Mucosa of rectum (tissue), 2 donors: ENCODE measurements around the gene DTNA.

Experiments
- H3K27ac ChIP-seq, 2 donors: one replicate each; pipeline ENCODE4 v1.7.0; 2013; ENCODE audit warnings: inconsistent platforms in 2 of 2, low read depth in 2 of 2, low read length in 2 of 2
- H3K27me3 ChIP-seq, 2 donors: one replicate each; pipeline ENCODE4 v1.7.0; 2013; ENCODE audit warnings: low read length in 2 of 2; ENCODE audit not compliant: control insufficient read depth in 2 of 2, insufficient read depth in 2 of 2
- H3K36me3 ChIP-seq, 2 donors: one replicate each; pipeline ENCODE4 v1.7.0; 2013; ENCODE audit warnings: low read length in 2 of 2; ENCODE audit not compliant: control insufficient read depth in 2 of 2, insufficient read depth in 2 of 2
- H3K4me1 ChIP-seq, 2 donors: one replicate each; pipeline ENCODE4 v1.7.0; 2013; ENCODE audit warnings: low read length in 2 of 2, mild to moderate bottlenecking in 1 of 2; ENCODE audit not compliant: control insufficient read depth in 2 of 2, insufficient read depth in 2 of 2
- H3K4me3 ChIP-seq, 2 donors: one replicate each; pipeline ENCODE4 v1.7.0; 2013; ENCODE audit warnings: low read length in 2 of 2
- H3K9ac ChIP-seq, 2 donors: one replicate each; pipeline ENCODE4 v1.7.0; 2013; ENCODE audit warnings: low read length in 2 of 2, low read depth in 1 of 2, mild to moderate bottlenecking in 1 of 2
- H3K9me3 ChIP-seq, 2 donors: one replicate each; pipeline ENCODE4 v1.7.0; 2013; ENCODE audit warnings: low read length in 2 of 2; ENCODE audit not compliant: control insufficient read depth in 2 of 2
- donor health status: healthy.
- donor health status: Normal muscosa, but diverticular disease.

The DTNA gene

DNA sequence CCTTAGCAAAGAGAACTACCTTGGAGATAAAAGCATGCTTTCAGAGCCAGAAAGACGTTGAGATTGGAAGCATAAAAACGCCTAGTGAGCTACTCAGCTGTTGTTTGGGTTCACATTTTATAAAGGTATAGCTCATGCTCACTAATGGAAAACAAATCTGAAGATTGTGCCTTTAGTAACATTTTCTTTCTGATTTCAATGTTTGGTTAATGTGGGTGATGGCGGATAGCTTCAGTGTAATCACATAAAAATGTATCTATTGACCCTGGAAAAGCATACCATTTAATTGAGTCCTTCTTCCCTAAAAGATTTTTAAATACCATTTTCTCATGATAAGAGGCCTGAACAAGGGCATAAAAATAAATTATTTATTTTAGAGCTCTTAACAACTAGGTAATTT lies 73.4 kb downstream of the DTNA start:
- Histone ChIP-seq H3K9ac (no peak overlapping the region), H3K27me3 (no peaks in the 10 kb centered on the region), H3K27ac (no peak overlapping the region), H3K4me3 (no peak overlapping the region), H3K4me1 (no peaks in the 10 kb centered on the region), H3K36me3 (no peaks in the 10 kb centered on the region), H3K9me3 (no peaks in the 10 kb centered on the region)

DNA sequence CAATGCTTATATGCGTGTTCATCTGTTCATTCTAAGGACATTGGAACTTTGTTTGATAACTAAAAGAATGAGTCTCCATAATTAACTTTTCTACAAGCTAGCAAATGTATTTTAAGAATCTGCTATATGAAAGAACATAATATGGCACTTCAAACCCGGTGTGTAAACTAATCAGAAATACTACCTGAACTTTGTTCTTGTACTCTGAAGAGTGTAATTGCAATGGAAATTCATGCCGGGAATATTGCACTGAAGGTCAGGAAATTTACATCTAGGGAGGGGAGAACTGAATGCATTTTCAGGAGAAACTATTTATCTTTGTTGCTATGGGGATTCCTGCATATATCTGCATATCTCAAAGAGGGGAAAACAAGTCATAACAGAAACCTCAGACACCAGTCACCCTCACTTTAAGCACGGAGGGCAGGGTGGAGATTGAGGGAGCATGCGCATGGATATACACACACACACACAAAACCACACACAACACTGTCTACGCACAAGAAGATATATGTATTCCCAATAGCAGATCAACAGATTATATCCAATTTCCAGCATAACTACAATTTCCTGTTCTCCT lies 76.2 kb downstream of the DTNA start:
- no peak overlapping the region for H3K27ac ChIP-seq
- no peaks in the 10 kb centered on the region for H3K36me3 ChIP-seq
- no peaks in the 10 kb centered on the region for H3K9me3 ChIP-seq
- no peak overlapping the region for H3K4me3 ChIP-seq
- H3K4me1 ChIP-seq: no peaks in the 10 kb centered on the region
- no peak overlapping the region for H3K9ac ChIP-seq
- no peaks in the 10 kb centered on the region for H3K27me3 ChIP-seq

DNA sequence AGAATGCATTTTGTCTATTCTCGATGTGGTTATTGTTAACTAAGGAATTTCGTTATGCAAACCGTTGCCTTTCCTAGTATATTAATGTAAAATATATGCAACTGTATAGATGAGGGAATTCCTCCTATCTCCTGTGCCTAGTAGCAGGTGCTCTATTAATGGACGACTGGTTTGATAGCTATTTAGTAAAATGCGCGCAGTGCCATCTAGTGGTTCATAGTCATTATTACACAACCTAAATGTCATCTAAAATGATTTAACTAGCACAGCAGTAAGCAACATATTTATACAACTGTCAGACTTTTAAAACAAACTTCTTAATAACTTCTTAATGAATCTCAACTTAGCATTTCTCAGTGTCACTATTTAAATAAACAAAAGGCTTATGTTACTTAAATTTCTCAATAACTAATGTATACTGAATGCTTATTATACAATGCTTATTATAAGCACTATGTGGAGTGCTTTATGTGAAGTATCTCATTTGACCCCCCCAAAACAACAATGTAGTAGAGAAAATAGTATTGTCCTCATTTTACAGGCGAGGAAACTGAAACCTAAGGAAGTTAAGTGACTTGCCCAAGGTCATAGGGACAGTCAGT lies 77.9 kb downstream of the DTNA start:
- Histone ChIP-seq H3K27me3 (no peaks in the 10 kb centered on the region), H3K9me3 (no peaks in the 10 kb centered on the region), H3K4me1 (no peaks in the 10 kb centered on the region), H3K36me3 (no peaks in the 10 kb centered on the region), H3K4me3 (no peak overlapping the region), H3K27ac (no peak overlapping the region), H3K9ac (no peak overlapping the region)

DNA sequence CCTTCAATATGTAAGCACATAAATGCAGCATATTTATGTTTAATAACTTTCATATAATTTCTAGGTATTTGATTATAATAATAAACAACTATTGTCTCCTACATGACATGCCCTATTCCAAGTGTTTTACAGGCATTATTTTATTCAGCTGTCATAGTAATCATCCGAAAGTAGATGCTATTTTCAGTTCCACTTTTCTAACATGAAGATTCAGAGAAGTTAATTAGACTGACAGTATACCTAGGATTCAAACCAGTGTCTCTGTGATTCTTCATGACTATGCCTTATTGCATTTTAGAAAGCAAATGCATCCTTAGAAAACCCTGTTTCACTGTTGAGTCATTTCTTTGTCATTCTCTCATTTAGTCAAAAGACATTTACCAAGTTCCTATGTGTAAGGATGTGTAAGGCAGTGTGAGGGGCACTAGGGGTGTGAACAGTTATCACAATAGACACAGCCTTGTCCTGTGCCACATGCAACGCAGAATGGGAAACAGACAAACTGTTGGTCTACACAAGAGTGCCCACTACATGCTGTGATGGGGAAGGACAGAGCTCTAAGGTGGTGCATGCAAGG lies 79.8 kb downstream of the DTNA start:
- H3K27me3 ChIP-seq: no peaks in the 10 kb centered on the region
- no peak overlapping the region for H3K9ac ChIP-seq
- no peaks in the 10 kb centered on the region for H3K36me3 ChIP-seq
- no peaks in the 10 kb centered on the region for H3K9me3 ChIP-seq
- no peak overlapping the region for H3K27ac ChIP-seq
- H3K4me3 ChIP-seq: no peak overlapping the region
- H3K4me1 ChIP-seq: no peaks in the 10 kb centered on the region

DNA sequence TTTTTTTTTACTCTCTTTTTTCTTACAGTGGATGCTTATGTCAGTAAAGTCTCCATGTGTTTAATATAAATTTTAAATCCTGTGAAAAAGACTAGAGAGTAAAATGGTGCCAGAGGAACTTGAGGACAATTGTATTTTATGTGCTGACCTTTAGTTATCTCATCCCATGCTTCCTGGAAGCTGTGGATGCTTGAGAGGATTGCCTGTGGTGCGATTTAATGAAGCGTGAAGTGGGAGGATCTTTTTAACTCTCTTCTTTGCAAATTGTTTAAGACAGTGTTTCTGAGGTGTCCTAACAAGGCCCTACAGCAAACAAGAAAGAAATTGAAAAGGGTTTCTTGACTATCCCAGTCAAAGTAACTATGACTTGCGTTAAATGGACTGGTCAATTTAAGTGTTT lies 84.2 kb downstream of the DTNA start:
- Histone ChIP-seq H3K9ac (no peak overlapping the region), H3K36me3 (no peaks in the 10 kb centered on the region), H3K4me1 (no peaks in the 10 kb centered on the region), H3K9me3 (no peaks in the 10 kb centered on the region), H3K27ac (no peak overlapping the region), H3K4me3 (no peak overlapping the region), H3K27me3 (no peaks in the 10 kb centered on the region)

DNA sequence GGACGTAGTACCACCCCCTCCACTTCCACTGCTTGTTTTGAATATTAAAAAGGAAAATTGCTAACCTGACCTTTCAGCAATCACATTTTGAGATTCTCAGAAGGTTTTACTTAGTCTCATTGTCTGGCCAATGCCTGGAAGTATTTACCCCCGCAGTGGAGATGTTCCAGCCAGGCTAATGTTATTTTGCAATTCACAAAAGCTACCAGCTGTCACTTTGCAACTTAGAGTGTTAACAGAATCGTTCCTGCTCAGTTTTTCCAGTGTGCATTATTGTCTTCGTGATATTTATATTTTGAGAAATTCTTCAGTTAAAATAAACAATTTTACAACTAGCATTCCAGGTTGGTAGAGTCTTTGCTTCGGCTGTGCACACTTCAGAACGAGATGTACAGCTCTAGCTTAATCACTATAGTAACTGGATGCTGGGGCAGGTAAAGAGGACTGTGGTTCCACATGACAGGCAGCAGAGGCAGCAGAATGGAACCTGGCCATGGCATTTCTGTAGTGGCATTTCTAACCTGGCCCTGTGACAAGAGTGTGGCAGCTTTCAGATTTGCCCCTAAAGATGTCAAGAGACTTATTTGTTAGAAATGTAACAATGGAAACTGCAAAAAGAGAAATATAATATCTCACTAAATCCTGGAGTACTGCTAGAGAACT lies 85.1 kb downstream of the DTNA start:
- Histone ChIP-seq H3K9ac (no peak overlapping the region), H3K4me3 (no peak overlapping the region), H3K9me3 (no peaks in the 10 kb centered on the region), H3K4me1 (no peaks in the 10 kb centered on the region), H3K27me3 (no peaks in the 10 kb centered on the region), H3K36me3 (no peaks in the 10 kb centered on the region), H3K27ac (no peak overlapping the region)

DNA sequence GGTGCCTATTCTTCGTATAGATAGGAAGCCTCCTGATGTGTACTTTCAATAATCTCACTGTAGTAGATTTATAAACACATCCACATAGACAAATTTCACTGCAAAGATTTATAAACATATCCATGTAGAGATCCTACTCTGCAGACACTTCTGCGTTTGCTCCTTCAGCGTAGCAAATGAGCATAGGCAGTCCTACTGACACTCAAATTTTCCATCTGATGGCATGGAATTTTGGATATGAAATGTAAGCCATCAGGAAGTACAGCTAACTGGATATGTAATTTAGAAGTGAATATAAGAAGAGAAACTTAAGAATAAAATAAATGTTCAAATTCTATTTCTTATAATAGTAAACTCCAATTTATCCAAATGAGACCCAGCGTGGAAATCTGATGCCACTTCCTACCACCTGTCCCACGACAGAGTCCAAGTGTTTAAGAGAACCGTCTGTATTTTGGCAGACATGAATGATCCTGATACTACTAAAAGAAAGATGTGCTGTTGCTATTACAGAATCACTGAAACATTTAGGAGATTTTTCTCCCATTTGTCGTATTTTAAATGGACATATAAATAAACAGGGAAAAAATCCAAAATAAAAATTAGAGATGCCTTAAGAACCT lies 86.0 kb downstream of the DTNA start:
- Histone ChIP-seq H3K9me3 (no peaks in the 10 kb centered on the region), H3K27me3 (no peaks in the 10 kb centered on the region), H3K4me1 (no peaks in the 10 kb centered on the region), H3K4me3 (no peak overlapping the region), H3K27ac (no peak overlapping the region), H3K9ac (no peak overlapping the region), H3K36me3 (no peaks in the 10 kb centered on the region)

DNA sequence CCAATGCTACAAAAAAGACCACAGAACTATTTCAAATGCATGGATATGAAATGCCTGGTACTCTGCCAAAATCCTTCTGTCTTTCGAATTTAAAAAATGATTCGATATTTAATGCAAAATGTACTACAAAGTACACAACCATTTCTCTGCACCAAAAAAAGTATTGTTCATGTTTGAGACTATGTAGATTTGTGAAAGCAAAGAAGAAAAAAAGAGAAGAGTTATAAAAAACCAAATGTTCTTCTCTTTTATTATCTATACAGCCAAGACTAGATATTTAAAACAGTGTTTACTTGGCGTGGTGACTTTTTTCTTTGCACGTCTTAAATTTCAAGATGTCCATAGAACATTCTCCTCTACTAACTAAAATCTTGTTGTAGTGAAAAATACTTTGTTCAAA lies 89.2 kb downstream of the DTNA start:
- H3K9me3 ChIP-seq: no peaks in the 10 kb centered on the region
- no peaks in the 10 kb centered on the region for H3K4me1 ChIP-seq
- no peak overlapping the region for H3K27ac ChIP-seq
- H3K36me3 ChIP-seq: no peaks in the 10 kb centered on the region
- no peaks in the 10 kb centered on the region for H3K27me3 ChIP-seq
- no peak overlapping the region for H3K9ac ChIP-seq
- H3K4me3 ChIP-seq: no peak overlapping the region

DNA sequence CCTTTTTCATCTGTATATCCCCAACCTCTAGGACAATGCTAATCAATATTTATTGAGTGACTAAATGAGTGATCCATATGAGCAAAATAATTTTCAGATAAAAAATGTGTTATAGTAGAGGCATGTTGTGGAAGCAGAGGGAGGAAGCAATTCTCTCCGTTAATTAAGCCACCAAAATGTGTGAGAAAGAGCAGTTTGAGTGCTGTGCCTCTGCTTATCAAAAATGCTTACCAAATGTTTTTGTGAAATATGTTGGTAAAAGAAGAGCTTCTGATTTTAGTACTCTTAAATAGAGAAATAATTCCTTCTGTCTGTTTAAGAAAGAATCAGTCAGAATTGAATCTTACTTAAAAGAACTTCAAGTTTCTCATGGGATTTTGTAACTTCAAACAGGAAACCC lies 90.3 kb downstream of the DTNA start:
- Histone ChIP-seq H3K27me3 (no peaks in the 10 kb centered on the region), H3K4me3 (no peak overlapping the region), H3K9me3 (no peaks in the 10 kb centered on the region), H3K27ac (no peak overlapping the region), H3K4me1 (no peaks in the 10 kb centered on the region), H3K36me3 (no peaks in the 10 kb centered on the region), H3K9ac (no peak overlapping the region)

DNA sequence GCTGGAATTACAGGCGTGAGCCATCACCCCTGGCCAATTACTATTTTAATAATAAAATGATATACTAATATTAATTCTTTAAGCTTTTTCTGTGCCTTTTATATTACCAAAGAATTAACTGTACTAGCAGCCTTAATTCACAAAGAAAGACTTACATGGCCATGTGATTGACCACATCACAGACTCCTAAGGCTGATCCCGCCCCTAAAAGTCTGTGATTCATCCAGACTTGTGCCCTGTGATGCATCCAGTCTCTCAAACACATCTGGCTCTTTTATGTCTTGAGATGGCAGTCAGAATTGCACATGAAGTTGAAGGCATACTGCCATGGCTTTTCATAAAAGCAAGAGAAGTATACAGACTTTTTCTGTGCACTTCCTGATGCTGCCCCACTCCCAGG lies 91.7 kb downstream of the DTNA start:
- Histone ChIP-seq H3K27ac (no peak overlapping the region), H3K36me3 (no peaks in the 10 kb centered on the region), H3K27me3 (no peaks in the 10 kb centered on the region), H3K4me3 (no peak overlapping the region), H3K9me3 (no peaks in the 10 kb centered on the region), H3K9ac (no peak overlapping the region), H3K4me1 (no peaks in the 10 kb centered on the region)
